Activated CD4-positive, CD25-positive, alpha-beta regulatory T cell treated with anti-CD3 and anti-CD28 coated beads, Interleukin-2, amount 50 U/mL, for 24 hours (primary cell): Measurements from ENCODE around the gene DENND1C.

Experiments used
- ATAC-seq, 2 donors: fragments of 150-1000 bp; cut with Tn5 transposase; one replicate each; pipeline ENCODE4 v1.10.0; 2021; ENCODE audit warnings: mild to moderate bottlenecking in 1 of 2, moderate library complexity in 1 of 2

Gene DENND1C

DNA sequence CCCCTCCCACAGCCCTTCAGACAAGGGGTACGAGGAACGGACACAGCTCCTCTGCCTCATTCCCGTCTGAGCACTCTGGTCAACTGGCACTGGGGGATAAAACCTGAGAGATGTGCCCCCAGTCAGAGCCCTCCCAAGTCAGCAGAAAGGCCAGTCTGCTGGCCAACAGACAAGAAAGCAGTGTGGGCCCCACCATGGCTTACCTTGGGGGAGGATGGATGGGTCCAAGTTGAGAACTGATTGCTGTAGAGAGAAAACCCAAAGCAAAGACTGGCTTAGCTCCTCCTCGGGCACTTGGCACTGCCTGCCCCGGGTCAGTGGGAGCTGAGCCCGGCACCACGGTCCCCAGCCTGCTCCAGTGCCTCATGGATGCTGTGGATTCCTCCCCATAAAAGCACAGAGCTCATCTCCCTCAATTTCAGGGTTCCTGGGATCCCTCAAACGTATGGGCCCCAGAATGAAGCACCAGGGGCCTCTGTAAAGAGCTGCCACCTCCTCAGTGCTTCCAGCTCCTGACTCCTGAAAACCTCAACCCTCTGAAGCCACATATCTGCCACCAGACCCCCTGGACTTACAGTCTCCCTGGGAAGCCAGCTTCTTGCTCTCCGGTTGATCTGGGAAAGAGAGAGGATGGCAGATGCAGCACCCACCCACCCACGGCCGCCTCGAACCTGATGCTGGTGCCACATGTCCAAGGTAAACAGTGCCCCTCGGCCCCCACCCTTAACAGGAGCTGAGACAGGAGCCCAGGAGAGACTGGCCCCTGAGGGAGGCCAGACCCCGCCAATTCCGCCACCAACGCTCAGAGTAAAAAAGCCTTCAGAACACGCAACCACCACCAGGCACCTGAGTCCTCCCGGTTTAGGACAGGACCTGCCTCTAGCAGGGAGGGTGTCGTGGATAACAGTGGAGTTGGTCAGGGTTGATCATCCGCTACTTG lies 60.2 kb downstream of the DENND1C start:
- no peak for ATAC-seq

GRCh38 chr19:6418562-6418932 lies 63.0 kb downstream of the DENND1C start:
- no peak for ATAC-seq

DNA sequence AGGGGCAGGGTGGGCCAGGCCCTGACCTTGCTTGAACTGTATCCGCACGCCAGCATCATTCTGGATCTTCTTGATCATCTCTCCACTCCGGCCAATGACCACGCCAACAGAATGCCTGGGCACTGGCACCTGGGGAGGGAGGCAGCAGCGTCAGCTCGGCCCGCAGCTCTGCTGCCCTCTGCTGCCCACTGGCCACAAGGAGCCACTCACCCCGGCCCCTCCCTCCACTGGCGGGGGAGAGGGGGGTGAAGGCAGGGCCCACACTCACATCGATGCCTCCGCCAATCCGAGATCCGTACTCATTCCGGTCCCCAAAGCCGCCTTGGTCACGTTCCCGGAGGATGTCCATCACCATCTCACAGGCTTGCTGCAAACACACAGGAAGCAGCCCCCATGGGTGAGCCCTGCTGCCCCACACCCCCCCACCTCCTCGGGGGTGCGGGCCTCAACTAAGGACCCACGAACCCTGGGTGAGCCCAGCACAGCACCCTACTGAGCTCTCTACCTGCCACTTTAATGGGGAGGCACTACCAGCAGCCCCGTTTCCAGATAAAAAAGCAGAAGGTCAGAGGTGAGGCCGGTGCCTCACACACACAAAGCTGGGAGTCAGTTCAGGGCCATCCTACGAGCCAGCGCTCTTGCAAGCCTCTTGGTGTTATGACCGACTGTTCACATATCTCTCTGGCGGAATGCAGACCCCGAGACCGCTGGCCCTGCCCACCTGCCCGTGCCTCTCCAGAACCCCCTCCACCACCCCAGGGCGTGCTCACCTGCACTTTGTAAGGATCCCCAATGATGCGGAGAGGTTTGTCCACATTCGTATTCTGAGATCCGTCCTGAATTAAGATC lies 63.6 kb downstream of the DENND1C start:
- ATAC-seq: no peak
